K562 (cell line): Measurements from ENCODE around the gene SAMD11. TPM values are rescaled to one million over a fixed set of nuclear protein-coding genes. Genes with fewer than 3 reads are reported as not detected.

Source experiments
- CREM ChIP-seq: IDR thresholded peaks from 2 replicates; pipeline ENCODE4 v1.6.1; 2014; ENCODE audit warnings: antibody characterized with exemption, low read depth
- FUS ChIP-seq: fragments of 200-400 bp; formaldehyde crosslinking; optimal IDR thresholded peaks from 2 replicates; pipeline ENCODE3; 2017; ENCODE audit warnings: low read depth, low read length
- HDAC2 ChIP-seq: fragments of 450-650 bp; IDR thresholded peaks from 2 replicates; pipeline ENCODE4 v1.6.1; 2016; ENCODE audit warnings: mild to moderate bottlenecking
- HNRNPL ChIP-seq: fragments of 200-400 bp; formaldehyde crosslinking; IDR thresholded peaks from 2 replicates; pipeline ENCODE4 v1.6.1; 2017; ENCODE audit warnings: low read depth, mild to moderate bottlenecking, low read length
- POLR2A ChIP-seq: fragments of 450-650 bp; conservative IDR thresholded peaks from 2 replicates; pipeline ENCODE4 v1.6.1; 2016
- TFAM ChIP-seq: fragments of 250-450 bp; sonication (Bioruptor Pico); conservative IDR thresholded peaks from 2 replicates; pipeline ENCODE4 v1.5.0; 2021; ENCODE audit warnings: mild to moderate bottlenecking, moderate library complexity
- ZBED1 ChIP-seq: IDR thresholded peaks from 2 replicates; pipeline ENCODE4 v1.6.1; 2014
- ZNF217 ChIP-seq: sonication (generic); formaldehyde crosslinking; IDR thresholded peaks from 2 replicates; pipeline ENCODE4 v1.8.0; 2022; ENCODE audit warnings: mild to moderate bottlenecking, missing genetic modification reagents
- ZNF253 ChIP-seq: fragments of 250-450 bp; sonication (Bioruptor Pico); conservative IDR thresholded peaks from 2 replicates; pipeline ENCODE4 v1.6.1; 2021; ENCODE audit warnings: mild to moderate bottlenecking
- ZNF707 ChIP-seq: fragments of 250-450 bp; sonication (Bioruptor Pico); conservative IDR thresholded peaks from 2 replicates; pipeline ENCODE4 v1.8.0; 2022; ENCODE audit warnings: inconsistent platforms, mild to moderate bottlenecking, moderate library complexity
- polyA plus RNA-seq, 8 experiments: library from polyadenylated mRNA; depleted of rRNA in 4 of 8; stranded (reverse) in 5 of 8; unstranded in 3 of 8; fragments of >200 nt; fragmentation: Nextera tagmentation in 2 of 8; fragmentation: Illumina TruSeq in 1 of 8; extraction: Ambion mirVana in 2 of 8; extraction: Trizol in 1 of 8; gene quantifications; 2 replicates each; pipeline versions ENCODE4 v1.2.1 to v1.2.3, GENCODE V29; 2011 to 2014; ENCODE audit warnings: inconsistent platforms in 1 of 8, missing spikeins in 1 of 8
- total RNA-seq, 7 experiments: library from RNA; depleted of rRNA in 6 of 7; stranded (reverse); fragments of >200 nt in 6 of 7; fragmentation: Illumina TruSeq in 2 of 7; extraction: Trizol in 2 of 7; gene quantifications; 2 replicates each; pipeline versions ENCODE4 v1.2.1 to v1.2.3, GENCODE V29; 2011 to 2021; ENCODE audit warnings: low replicate concordance in 1 of 7
- TF ChIP-seq, protein P1 (sequence below): fragments of 450-650 bp; IDR thresholded peaks from 2 replicates; pipeline ENCODE4 v1.6.1; 2016; ENCODE audit warnings: mild to moderate bottlenecking, moderate library complexity
- TF ChIP-seq, protein P2 (sequence below): IDR thresholded peaks from 2 replicates; pipeline ENCODE4 v1.6.1; 2016; ENCODE audit warnings: missing genetic modification characterization, missing compliant biosample characterization
- TF ChIP-seq, protein P3 (sequence below), 3 experiments: fragments of 200-800 bp in 1 of 3; fragments of 250-450 bp in 1 of 3; fragments of 450-650 bp in 1 of 3; sonication (Bioruptor Pico) in 1 of 3; sonication (Bioruptor generic) in 1 of 3; formaldehyde crosslinking in 1 of 3; IDR thresholded peaks; 2 replicates each; pipeline versions ENCODE4 v1.6.1 to v1.8.0; 2016 to 2022; ENCODE audit warnings: mild to moderate bottlenecking in 2 of 3, missing genetic modification characterization in 2 of 3, missing compliant biosample characterization in 1 of 3, moderate library complexity in 1 of 3

SAMD11 gene
- total and polyA plus RNA-seq, 9 of the 15 experiments (the other 6 are each of a cell fraction or from before 2014, with no cell fraction given) = 0.07 to 0.82 (median 0.11) TPM; not detected in 2

DNA sequence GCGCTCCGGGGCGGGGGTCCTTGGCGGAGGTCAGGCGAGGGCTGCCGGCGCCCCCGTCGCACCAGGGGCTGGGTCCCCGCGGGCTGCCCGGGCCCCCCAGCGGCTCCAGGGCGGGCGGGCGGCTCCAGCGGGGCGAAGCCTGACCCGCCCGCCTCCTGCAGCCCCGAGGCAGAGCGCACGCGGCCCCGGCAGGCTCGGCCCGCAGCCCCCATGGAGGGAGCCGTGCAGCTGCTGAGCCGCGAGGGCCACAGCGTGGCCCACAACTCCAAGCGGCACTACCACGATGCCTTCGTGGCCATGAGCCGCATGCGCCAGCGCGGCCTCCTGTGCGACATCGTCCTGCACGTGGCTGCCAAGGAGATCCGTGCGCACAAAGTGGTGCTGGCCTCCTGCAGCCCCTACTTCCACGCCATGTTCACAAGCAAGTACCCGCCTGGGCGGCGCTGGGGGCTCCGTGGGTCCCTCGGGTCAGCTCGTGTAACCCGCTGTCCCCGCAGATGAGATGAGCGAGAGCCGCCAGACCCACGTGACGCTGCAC is 37.5 kb downstream of the SAMD11 start (continued):
- TF ChIP-seq, protein P1, sequence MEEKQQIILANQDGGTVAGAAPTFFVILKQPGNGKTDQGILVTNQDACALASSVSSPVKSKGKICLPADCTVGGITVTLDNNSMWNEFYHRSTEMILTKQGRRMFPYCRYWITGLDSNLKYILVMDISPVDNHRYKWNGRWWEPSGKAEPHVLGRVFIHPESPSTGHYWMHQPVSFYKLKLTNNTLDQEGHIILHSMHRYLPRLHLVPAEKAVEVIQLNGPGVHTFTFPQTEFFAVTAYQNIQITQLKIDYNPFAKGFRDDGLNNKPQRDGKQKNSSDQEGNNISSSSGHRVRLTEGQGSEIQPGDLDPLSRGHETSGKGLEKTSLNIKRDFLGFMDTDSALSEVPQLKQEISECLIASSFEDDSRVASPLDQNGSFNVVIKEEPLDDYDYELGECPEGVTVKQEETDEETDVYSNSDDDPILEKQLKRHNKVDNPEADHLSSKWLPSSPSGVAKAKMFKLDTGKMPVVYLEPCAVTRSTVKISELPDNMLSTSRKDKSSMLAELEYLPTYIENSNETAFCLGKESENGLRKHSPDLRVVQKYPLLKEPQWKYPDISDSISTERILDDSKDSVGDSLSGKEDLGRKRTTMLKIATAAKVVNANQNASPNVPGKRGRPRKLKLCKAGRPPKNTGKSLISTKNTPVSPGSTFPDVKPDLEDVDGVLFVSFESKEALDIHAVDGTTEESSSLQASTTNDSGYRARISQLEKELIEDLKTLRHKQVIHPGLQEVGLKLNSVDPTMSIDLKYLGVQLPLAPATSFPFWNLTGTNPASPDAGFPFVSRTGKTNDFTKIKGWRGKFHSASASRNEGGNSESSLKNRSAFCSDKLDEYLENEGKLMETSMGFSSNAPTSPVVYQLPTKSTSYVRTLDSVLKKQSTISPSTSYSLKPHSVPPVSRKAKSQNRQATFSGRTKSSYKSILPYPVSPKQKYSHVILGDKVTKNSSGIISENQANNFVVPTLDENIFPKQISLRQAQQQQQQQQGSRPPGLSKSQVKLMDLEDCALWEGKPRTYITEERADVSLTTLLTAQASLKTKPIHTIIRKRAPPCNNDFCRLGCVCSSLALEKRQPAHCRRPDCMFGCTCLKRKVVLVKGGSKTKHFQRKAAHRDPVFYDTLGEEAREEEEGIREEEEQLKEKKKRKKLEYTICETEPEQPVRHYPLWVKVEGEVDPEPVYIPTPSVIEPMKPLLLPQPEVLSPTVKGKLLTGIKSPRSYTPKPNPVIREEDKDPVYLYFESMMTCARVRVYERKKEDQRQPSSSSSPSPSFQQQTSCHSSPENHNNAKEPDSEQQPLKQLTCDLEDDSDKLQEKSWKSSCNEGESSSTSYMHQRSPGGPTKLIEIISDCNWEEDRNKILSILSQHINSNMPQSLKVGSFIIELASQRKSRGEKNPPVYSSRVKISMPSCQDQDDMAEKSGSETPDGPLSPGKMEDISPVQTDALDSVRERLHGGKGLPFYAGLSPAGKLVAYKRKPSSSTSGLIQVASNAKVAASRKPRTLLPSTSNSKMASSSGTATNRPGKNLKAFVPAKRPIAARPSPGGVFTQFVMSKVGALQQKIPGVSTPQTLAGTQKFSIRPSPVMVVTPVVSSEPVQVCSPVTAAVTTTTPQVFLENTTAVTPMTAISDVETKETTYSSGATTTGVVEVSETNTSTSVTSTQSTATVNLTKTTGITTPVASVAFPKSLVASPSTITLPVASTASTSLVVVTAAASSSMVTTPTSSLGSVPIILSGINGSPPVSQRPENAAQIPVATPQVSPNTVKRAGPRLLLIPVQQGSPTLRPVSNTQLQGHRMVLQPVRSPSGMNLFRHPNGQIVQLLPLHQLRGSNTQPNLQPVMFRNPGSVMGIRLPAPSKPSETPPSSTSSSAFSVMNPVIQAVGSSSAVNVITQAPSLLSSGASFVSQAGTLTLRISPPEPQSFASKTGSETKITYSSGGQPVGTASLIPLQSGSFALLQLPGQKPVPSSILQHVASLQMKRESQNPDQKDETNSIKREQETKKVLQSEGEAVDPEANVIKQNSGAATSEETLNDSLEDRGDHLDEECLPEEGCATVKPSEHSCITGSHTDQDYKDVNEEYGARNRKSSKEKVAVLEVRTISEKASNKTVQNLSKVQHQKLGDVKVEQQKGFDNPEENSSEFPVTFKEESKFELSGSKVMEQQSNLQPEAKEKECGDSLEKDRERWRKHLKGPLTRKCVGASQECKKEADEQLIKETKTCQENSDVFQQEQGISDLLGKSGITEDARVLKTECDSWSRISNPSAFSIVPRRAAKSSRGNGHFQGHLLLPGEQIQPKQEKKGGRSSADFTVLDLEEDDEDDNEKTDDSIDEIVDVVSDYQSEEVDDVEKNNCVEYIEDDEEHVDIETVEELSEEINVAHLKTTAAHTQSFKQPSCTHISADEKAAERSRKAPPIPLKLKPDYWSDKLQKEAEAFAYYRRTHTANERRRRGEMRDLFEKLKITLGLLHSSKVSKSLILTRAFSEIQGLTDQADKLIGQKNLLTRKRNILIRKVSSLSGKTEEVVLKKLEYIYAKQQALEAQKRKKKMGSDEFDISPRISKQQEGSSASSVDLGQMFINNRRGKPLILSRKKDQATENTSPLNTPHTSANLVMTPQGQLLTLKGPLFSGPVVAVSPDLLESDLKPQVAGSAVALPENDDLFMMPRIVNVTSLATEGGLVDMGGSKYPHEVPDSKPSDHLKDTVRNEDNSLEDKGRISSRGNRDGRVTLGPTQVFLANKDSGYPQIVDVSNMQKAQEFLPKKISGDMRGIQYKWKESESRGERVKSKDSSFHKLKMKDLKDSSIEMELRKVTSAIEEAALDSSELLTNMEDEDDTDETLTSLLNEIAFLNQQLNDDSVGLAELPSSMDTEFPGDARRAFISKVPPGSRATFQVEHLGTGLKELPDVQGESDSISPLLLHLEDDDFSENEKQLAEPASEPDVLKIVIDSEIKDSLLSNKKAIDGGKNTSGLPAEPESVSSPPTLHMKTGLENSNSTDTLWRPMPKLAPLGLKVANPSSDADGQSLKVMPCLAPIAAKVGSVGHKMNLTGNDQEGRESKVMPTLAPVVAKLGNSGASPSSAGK = peak; percentile 98
- TF ChIP-seq, protein P2, sequence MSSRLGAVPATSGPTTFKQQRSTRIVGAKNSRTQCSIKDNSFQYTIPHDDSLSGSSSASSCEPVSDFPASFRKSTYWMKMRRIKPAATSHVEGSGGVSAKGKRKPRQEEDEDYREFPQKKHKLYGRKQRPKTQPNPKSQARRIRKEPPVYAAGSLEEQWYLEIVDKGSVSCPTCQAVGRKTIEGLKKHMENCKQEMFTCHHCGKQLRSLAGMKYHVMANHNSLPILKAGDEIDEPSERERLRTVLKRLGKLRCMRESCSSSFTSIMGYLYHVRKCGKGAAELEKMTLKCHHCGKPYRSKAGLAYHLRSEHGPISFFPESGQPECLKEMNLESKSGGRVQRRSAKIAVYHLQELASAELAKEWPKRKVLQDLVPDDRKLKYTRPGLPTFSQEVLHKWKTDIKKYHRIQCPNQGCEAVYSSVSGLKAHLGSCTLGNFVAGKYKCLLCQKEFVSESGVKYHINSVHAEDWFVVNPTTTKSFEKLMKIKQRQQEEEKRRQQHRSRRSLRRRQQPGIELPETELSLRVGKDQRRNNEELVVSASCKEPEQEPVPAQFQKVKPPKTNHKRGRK (tag) = no peak
- TF ChIP-seq HDAC2 (no peak), TFAM (CRISPR knock-in tag) (no peak), FUS (no peak), ZBED1 (no peak), ZNF253 (CRISPR knock-in tag) (no peak), HNRNPL (0 out of 2 replicates have a peak, but pooled peaks have one; percentile 21), ZNF217 (no peak), CREM (no peak), ZNF707 (CRISPR knock-in tag) (no peak), POLR2A (no peak)
- TF ChIP-seq, protein P3, sequence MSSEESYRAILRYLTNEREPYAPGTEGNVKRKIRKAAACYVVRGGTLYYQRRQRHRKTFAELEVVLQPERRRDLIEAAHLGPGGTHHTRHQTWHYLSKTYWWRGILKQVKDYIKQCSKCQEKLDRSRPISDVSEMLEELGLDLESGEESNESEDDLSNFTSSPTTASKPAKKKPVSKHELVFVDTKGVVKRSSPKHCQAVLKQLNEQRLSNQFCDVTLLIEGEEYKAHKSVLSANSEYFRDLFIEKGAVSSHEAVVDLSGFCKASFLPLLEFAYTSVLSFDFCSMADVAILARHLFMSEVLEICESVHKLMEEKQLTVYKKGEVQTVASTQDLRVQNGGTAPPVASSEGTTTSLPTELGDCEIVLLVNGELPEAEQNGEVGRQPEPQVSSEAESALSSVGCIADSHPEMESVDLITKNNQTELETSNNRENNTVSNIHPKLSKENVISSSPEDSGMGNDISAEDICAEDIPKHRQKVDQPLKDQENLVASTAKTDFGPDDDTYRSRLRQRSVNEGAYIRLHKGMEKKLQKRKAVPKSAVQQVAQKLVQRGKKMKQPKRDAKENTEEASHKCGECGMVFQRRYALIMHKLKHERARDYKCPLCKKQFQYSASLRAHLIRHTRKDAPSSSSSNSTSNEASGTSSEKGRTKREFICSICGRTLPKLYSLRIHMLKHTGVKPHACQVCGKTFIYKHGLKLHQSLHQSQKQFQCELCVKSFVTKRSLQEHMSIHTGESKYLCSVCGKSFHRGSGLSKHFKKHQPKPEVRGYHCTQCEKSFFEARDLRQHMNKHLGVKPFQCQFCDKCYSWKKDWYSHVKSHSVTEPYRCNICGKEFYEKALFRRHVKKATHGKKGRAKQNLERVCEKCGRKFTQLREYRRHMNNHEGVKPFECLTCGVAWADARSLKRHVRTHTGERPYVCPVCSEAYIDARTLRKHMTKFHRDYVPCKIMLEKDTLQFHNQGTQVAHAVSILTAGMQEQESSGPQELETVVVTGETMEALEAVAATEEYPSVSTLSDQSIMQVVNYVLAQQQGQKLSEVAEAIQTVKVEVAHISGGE (CRISPR knock-in tag; IDR thresholded peaks at IDR 0.05) = no peak
